Stomach (tissue), 4 donors: Measurements from ENCODE around the gene KNG1.

Experiments used
- CTCF ChIP-seq, 7 experiments: fragments of 450-650 bp in 4 of 7; fragments of 200-600 bp in 3 of 7; sonication (generic) in 3 of 7; IDR thresholded peaks; one replicate each; pipeline ENCODE4 v1.5.1; 2016 to 2019; ENCODE audit warnings: antibody characterized with exemption in 7 of 7, control low read depth in 2 of 7, mild to moderate bottlenecking in 1 of 7
- POLR2A ChIP-seq, 4 donors: fragments of 450-650 bp; IDR thresholded peaks; one replicate each; pipeline ENCODE4 v1.6.1; 2016; ENCODE audit warnings: antibody characterized with exemption in 4 of 4, control low read depth in 2 of 4, mild to moderate bottlenecking in 1 of 4, moderate library complexity in 1 of 4
- POLR2AphosphoS5 ChIP-seq, 3 donors: sonication (generic); formaldehyde crosslinking; IDR thresholded peaks; one replicate each; pipeline ENCODE4 v1.6.1; 2016; ENCODE audit warnings: antibody characterized with exemption in 3 of 3

DNA sequence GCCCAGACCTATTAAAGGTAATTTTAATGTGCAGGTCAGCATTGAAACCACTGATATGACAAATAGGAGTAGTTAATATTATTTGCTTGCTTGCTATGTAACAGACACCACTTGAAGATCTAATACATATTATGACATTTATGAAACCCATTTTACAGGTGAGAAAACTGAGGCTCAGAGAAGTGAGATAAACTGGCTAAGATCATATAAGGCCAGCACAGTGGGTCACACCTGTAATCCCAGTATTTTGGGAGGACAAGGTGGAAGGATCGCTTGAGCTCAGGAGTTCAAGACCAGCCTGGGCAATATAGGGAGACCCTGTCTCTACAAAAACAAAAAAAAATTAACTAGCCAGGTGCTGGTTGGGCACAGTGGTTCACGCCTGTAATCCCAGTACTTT is 33.2 kb downstream of the KNG1 start:
- TF ChIP-seq POLR2A (IDR thresholded peaks at IDR 0.05) (no peak), CTCF (IDR thresholded peaks at IDR 0.05) (no peak), POLR2AphosphoS5 (IDR thresholded peaks at IDR 0.05) (no peak)
